ENCODE results near the gene MSH6. TPM values are rescaled to one million over a fixed set of nuclear protein-coding genes. Genes with fewer than 3 reads are reported as not detected.

The MSH6 gene
- 239 TPM for polyA plus RNA-seq (2013, experiment 1 of 4)
- polyA plus RNA-seq (2013, experiment 2 of 4): 265 TPM
- 159 TPM for polyA plus RNA-seq (2013, experiment 3 of 4)
- 167 TPM for polyA plus RNA-seq (2013, experiment 4 of 4)

GRCh38 chr2:47782671-47783485, at the start of gene MSH6:
Gene MSH6 (plus strand): TSS chr2:47783145. CDS start chr2:47783234, 89 bp downstream.
- H3K27me3 ChIP-seq (ENCODE audit: control insufficient read depth, insufficient read depth, low read length, poor library complexity, severe bottlenecking): no peaks in the 10 kb centered on the region
- H3K27ac ChIP-seq (ENCODE audit: insufficient read depth, low read depth, low read length, poor library complexity, severe bottlenecking): peak within 1 kb of the TSS; percentile 88
- 0 to 1% methylated on average over 98 of the region's 98 CpGs for WGBS, 2 experiments
- no peaks in the 10 kb centered on the region for H3K9me3 ChIP-seq (ENCODE audit: control insufficient read depth, low read length)
- H3K4me1 ChIP-seq (ENCODE audit: control insufficient read depth, insufficient read depth, low read length): peaks cover 9% of the 10 kb centered on the region
- H3K36me3 ChIP-seq (ENCODE audit: control insufficient read depth, insufficient read depth, low read length): peaks cover 10% of the 10 kb centered on the region
- peak within 1 kb of the TSS; percentile 65 for H3K4me3 ChIP-seq (ENCODE audit: insufficient read depth, low read depth, low read length)

- Histone ChIP-seq H3K27me3 (ENCODE audit: control insufficient read depth, insufficient read depth, low read length, poor library complexity, severe bottlenecking) (no peaks in the 10 kb centered on the region), H3K9me3 (ENCODE audit: control insufficient read depth, low read length) (no peaks in the 10 kb centered on the region), H3K27ac (ENCODE audit: insufficient read depth, low read depth, low read length, poor library complexity, severe bottlenecking) (no peak overlapping the region), H3K36me3 (ENCODE audit: control insufficient read depth, insufficient read depth, low read length) (no peaks in the 10 kb centered on the region), H3K4me3 (ENCODE audit: insufficient read depth, low read depth, low read length) (no peak overlapping the region), H3K4me1 (ENCODE audit: control insufficient read depth, insufficient read depth, low read length) (no peaks in the 10 kb centered on the region)
- WGBS, 2 experiments: 90 to 93% methylated on average over 4 of the region's 4 CpGs
Measured at GRCh38 chr2:47735136-47735869, 47.6 kb upstream of the MSH6 start.

GRCh38 chr2:47735912-47736311, 47.0 kb upstream of the MSH6 start:
- H3K4me1 ChIP-seq (ENCODE audit: control insufficient read depth, insufficient read depth, low read length): no peaks in the 10 kb centered on the region
- no peak overlapping the region for H3K4me3 ChIP-seq (ENCODE audit: insufficient read depth, low read depth, low read length)
- no peaks in the 10 kb centered on the region for H3K27me3 ChIP-seq (ENCODE audit: control insufficient read depth, insufficient read depth, low read length, poor library complexity, severe bottlenecking)
- H3K36me3 ChIP-seq (ENCODE audit: control insufficient read depth, insufficient read depth, low read length): no peaks in the 10 kb centered on the region
- no peak overlapping the region for H3K27ac ChIP-seq (ENCODE audit: insufficient read depth, low read depth, low read length, poor library complexity, severe bottlenecking)
- 89 to 94% methylated on average over 3 of the region's 3 CpGs for WGBS, 2 experiments
- H3K9me3 ChIP-seq (ENCODE audit: control insufficient read depth, low read length): no peaks in the 10 kb centered on the region

GRCh38 chr2:47737191-47737975, 45.6 kb upstream of the MSH6 start:
- Histone ChIP-seq H3K4me3 (ENCODE audit: insufficient read depth, low read depth, low read length) (no peak overlapping the region), H3K27me3 (ENCODE audit: control insufficient read depth, insufficient read depth, low read length, poor library complexity, severe bottlenecking) (no peaks in the 10 kb centered on the region), H3K4me1 (ENCODE audit: control insufficient read depth, insufficient read depth, low read length) (no peaks in the 10 kb centered on the region), H3K27ac (ENCODE audit: insufficient read depth, low read depth, low read length, poor library complexity, severe bottlenecking) (no peak overlapping the region), H3K9me3 (ENCODE audit: control insufficient read depth, low read length) (no peaks in the 10 kb centered on the region), H3K36me3 (ENCODE audit: control insufficient read depth, insufficient read depth, low read length) (no peaks in the 10 kb centered on the region)
- WGBS, 2 experiments: 93 to 94% methylated on average over 3 of the region's 3 CpGs

- Histone ChIP-seq H3K4me1 (ENCODE audit: control insufficient read depth, insufficient read depth, low read length) (no peaks in the 10 kb centered on the region), H3K27ac (ENCODE audit: insufficient read depth, low read depth, low read length, poor library complexity, severe bottlenecking) (no peak overlapping the region), H3K9me3 (ENCODE audit: control insufficient read depth, low read length) (no peaks in the 10 kb centered on the region), H3K4me3 (ENCODE audit: insufficient read depth, low read depth, low read length) (no peak overlapping the region), H3K27me3 (ENCODE audit: control insufficient read depth, insufficient read depth, low read length, poor library complexity, severe bottlenecking) (no peaks in the 10 kb centered on the region), H3K36me3 (ENCODE audit: control insufficient read depth, insufficient read depth, low read length) (no peaks in the 10 kb centered on the region)
- 87 to 88% methylated on average over 5 of the region's 5 CpGs for WGBS, 2 experiments
Measured at GRCh38 chr2:47738331-47738730, 44.6 kb upstream of the MSH6 start.

- 81 to 87% methylated on average over 3 of the region's 3 CpGs for WGBS, 2 experiments
- Histone ChIP-seq H3K9me3 (ENCODE audit: control insufficient read depth, low read length) (no peaks in the 10 kb centered on the region), H3K27me3 (ENCODE audit: control insufficient read depth, insufficient read depth, low read length, poor library complexity, severe bottlenecking) (no peaks in the 10 kb centered on the region)
Measured at GRCh38 chr2:47741101-47741500, 41.8 kb upstream of the MSH6 start.

GRCh38 chr2:47741637-47742036, 41.3 kb upstream of the MSH6 start:
- Histone ChIP-seq H3K27me3 (ENCODE audit: control insufficient read depth, insufficient read depth, low read length, poor library complexity, severe bottlenecking) (no peaks in the 10 kb centered on the region), H3K27ac (ENCODE audit: insufficient read depth, low read depth, low read length, poor library complexity, severe bottlenecking) (no peak overlapping the region), H3K4me1 (ENCODE audit: control insufficient read depth, insufficient read depth, low read length) (peaks cover 6% of the 10 kb centered on the region), H3K9me3 (ENCODE audit: control insufficient read depth, low read length) (no peaks in the 10 kb centered on the region), H3K4me3 (ENCODE audit: insufficient read depth, low read depth, low read length) (no peak overlapping the region), H3K36me3 (ENCODE audit: control insufficient read depth, insufficient read depth, low read length) (no peaks in the 10 kb centered on the region)
- 65 to 78% methylated on average over 3 of the region's 3 CpGs for WGBS, 2 experiments

More at GRCh38 chr2:47741101-47741500, 41.8 kb upstream of the MSH6 start:
- H3K27ac ChIP-seq (ENCODE audit: insufficient read depth, low read depth, low read length, poor library complexity, severe bottlenecking): no peak overlapping the region
- peaks cover 6% of the 10 kb centered on the region for H3K4me1 ChIP-seq (ENCODE audit: control insufficient read depth, insufficient read depth, low read length)
- H3K36me3 ChIP-seq (ENCODE audit: control insufficient read depth, insufficient read depth, low read length): no peaks in the 10 kb centered on the region
- H3K4me3 ChIP-seq (ENCODE audit: insufficient read depth, low read depth, low read length): no peak overlapping the region

GRCh38 chr2:47744074-47744473, 38.9 kb upstream of the MSH6 start:
- Histone ChIP-seq H3K27ac (ENCODE audit: insufficient read depth, low read depth, low read length, poor library complexity, severe bottlenecking) (no peak overlapping the region), H3K4me1 (ENCODE audit: control insufficient read depth, insufficient read depth, low read length) (peaks cover 6% of the 10 kb centered on the region), H3K9me3 (ENCODE audit: control insufficient read depth, low read length) (no peaks in the 10 kb centered on the region), H3K27me3 (ENCODE audit: control insufficient read depth, insufficient read depth, low read length, poor library complexity, severe bottlenecking) (no peaks in the 10 kb centered on the region), H3K4me3 (ENCODE audit: insufficient read depth, low read depth, low read length) (no peak overlapping the region), H3K36me3 (ENCODE audit: control insufficient read depth, insufficient read depth, low read length) (no peaks in the 10 kb centered on the region)
- WGBS, 2 experiments: 88 to 89% methylated on average over 2 of the region's 2 CpGs

- Histone ChIP-seq H3K4me3 (ENCODE audit: insufficient read depth, low read depth, low read length) (no peak overlapping the region), H3K4me1 (ENCODE audit: control insufficient read depth, insufficient read depth, low read length) (peaks cover 6% of the 10 kb centered on the region), H3K9me3 (ENCODE audit: control insufficient read depth, low read length) (no peaks in the 10 kb centered on the region), H3K27ac (ENCODE audit: insufficient read depth, low read depth, low read length, poor library complexity, severe bottlenecking) (no peak overlapping the region), H3K36me3 (ENCODE audit: control insufficient read depth, insufficient read depth, low read length) (no peaks in the 10 kb centered on the region), H3K27me3 (ENCODE audit: control insufficient read depth, insufficient read depth, low read length, poor library complexity, severe bottlenecking) (no peaks in the 10 kb centered on the region)
- WGBS, 2 experiments: 81 to 92% methylated on average over 4 of the region's 4 CpGs
Measured at GRCh38 chr2:47747878-47748277, 35.1 kb upstream of the MSH6 start.
